ENCODE measurements around the gene FAM199X.
A peak's percentile ranks its signal among the peaks of the same experiment; 100 is the strongest.
"Not testable (repeated sequence)": the region's sequence is repeated elsewhere in the genome, so short reads cannot be mapped to it uniquely, and the experiment has no call there.

FAM199X gene

GRCh38 chrX:104193485-104193884, 27.2 kb downstream of the FAM199X start:
- DNase-seq: no peak

- no peak for DNase-seq
Measured at GRCh38 chrX:104195013-104195412, 28.8 kb downstream of the FAM199X start.

- peak; percentile 63 for DNase-seq
Measured at GRCh38 chrX:104195489-104196084, 29.3 kb downstream of the FAM199X start.

- no peak for DNase-seq
Measured at GRCh38 chrX:104205548-104205947, 39.3 kb downstream of the FAM199X start.

GRCh38 chrX:104211187-104211586, 44.9 kb downstream of the FAM199X start:
- no peak for DNase-seq

- DNase-seq: not testable (repeated sequence)
Measured at GRCh38 chrX:104230060-104230459, 63.8 kb downstream of the FAM199X start.

Measured in hematopoietic multipotent progenitor cell treated with erythropoietin and hydrocortisone succinate and interleukin-3 and kit ligand, for 4 days (in vitro differentiated cells).